Suppressor macrophage (primary cell): ENCODE measurements around the gene STX10.

Experiments used
- DNase-seq, 4 experiments: peaks; one replicate each; pipeline ENCODE4 v3.0.0-alpha.2; 2020 to 2022

The STX10 gene

GRCh38 chr19:13100031-13100588, 50.1 kb downstream of the STX10 start:
- DNase-seq = peak; percentile 29 to 49 (median 34)

- DNase-seq = peak; percentile 85 to 94 (median 93)
Measured at GRCh38 chr19:13099073-13099999, 50.8 kb downstream of the STX10 start.

GRCh38 chr19:13098277-13099072, 51.7 kb downstream of the STX10 start:
- DNase-seq = peak; percentile 63 to 86 (median 72)

GRCh38 chr19:13097463-13098258, 52.5 kb downstream of the STX10 start:
- peak; percentile 14 to 70 (median 54) for DNase-seq

GRCh38 chr19:13097033-13097462, 53.1 kb downstream of the STX10 start:
- peak in 3 of 4 experiments; percentile 39 to 62 (median 60) for DNase-seq

- peak; percentile 34 to 71 (median 53) for DNase-seq
Measured at GRCh38 chr19:13095934-13096927, 53.9 kb downstream of the STX10 start.

GRCh38 chr19:13095393-13095784, 54.8 kb downstream of the STX10 start:
- no peak for DNase-seq

- peak; percentile 23 to 65 (median 52) for DNase-seq
Measured at GRCh38 chr19:13094771-13095392, 55.3 kb downstream of the STX10 start.

GRCh38 chr19:13094106-13094504, 56.1 kb downstream of the STX10 start:
- no peak for DNase-seq
